C4-2B (cell line): ENCODE measurements around the gene ATP6V0C.

Experiments
- H3K27ac ChIP-seq: fragments of 450-650 bp; 2 replicates; pipeline ENCODE4 v1.5.1; 2017
- CTCF ChIP-seq: fragments of 450-650 bp; conservative IDR thresholded peaks from 2 replicates; pipeline ENCODE4 v1.5.1; 2017; ENCODE audit warnings: mild to moderate bottlenecking
- ZFX ChIP-seq: fragments of 450-650 bp; IDR thresholded peaks from 2 replicates; pipeline ENCODE4 v1.6.1; 2017

ATP6V0C gene

GRCh38 chr16:2500430-2500917, 13.3 kb upstream of the ATP6V0C start:
- TF ChIP-seq ZFX (no peak), CTCF (no peak)
- H3K27ac ChIP-seq = peak overlapping the region; percentile 85; the same call in 1 of the 2 replicates

DNA sequence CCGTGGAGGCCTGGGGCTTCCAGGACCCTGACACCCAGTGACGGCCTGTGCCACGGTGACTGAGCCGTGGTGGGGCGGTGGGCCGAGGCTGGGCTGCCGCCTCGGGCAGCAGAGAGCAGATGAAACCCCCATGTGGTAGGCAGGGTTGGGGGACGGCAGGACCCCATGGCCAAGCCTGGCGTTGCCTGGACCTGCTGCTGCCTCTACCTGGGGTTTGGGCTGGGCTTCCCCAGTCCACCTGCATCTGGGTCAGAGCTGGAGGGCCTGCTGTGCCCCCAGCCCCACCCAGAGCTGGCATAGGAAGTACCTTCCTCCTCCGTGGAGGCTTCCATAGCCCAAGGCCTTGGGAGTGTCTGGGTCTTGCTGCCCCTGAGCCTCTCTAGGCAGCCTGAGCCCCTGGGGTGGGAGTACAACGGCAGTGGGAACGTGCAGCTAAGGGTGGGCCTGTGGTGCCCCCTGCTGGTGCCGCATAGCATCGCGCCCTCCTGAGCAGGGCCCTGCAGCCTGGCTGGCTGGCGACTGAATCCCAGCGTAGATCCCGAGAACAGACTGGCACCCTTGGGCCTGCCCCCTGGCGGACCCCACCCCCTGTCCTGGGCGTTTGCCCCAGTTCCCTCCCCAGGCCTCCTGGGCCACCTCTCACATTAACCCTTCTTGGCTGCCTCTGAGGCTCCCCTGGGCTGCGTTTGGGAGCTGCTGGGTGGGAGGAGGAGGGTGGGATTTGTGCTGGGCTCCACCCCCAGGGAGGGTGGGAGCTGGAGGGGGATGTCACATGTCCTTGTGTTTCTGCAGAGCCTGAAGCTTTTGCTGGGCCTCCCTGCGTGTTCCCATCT, 12.6 kb upstream of the ATP6V0C start:
- TF ChIP-seq ZFX = no peak
- TF ChIP-seq CTCF = peak; percentile 96
- peak overlapping the region; percentile 15; the same call in 1 of the 2 replicates for H3K27ac ChIP-seq

- TF ChIP-seq ZFX = no peak
- TF ChIP-seq CTCF = no peak
- H3K27ac ChIP-seq = peak overlapping the region; percentile 15
Measured at GRCh38 chr16:2501946-2502895, 11.5 kb upstream of the ATP6V0C start.

- no peak for TF ChIP-seq ZFX
- TF ChIP-seq CTCF = no peak
Measured at GRCh38 chr16:2505695-2506094, 8.1 kb upstream of the ATP6V0C start.

DNA sequence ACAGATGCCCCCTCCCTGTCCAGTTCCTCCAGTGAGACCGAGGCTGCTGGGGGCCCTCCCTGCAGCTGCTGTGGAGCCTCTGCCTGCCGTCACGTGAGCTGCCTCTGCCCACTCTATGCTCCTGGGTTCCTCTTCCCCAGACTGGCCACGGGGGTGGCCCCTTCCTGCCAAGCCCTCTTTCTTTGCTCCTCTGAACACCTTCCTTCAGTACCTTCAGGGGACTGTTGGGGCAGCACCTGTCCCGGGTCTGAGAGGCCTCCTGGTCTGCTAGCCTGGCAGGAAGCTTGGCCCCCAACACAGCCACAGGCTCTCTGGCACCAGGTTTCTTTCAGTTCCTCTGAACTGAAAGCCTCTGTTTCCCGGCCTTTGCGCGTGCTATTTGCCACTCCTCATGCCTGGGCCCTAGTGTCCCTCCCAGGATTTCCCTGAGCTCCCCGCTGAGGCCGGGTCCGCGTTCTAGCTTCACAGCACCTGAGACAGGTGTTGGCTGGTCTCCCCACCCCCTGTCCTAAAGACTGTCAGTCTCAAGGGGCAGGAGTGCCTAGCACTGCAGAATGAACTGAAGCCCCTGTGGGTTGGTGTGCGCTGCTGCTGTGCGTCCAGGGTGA, 6.6 kb upstream of the ATP6V0C start:
- H3K27ac ChIP-seq = no peak overlapping the region
- no peak for TF ChIP-seq ZFX
- no peak for TF ChIP-seq CTCF

More at GRCh38 chr16:2505695-2506094, 8.1 kb upstream of the ATP6V0C start:
- no peak overlapping the region for H3K27ac ChIP-seq

GRCh38 chr16:2507665-2508064, 6.1 kb upstream of the ATP6V0C start:
- TF ChIP-seq CTCF (no peak), ZFX (no peak)
- H3K27ac ChIP-seq = no peak overlapping the region
